Prostate gland (tissue), 2 donors: ENCODE measurements around the gene VAV2. TPM values are rescaled to one million over a fixed set of nuclear protein-coding genes. Genes with fewer than 3 reads are reported as not detected.

Experiments used
- DNase-seq: peaks from one replicate; pipeline ENCODE4 v3.0.0-alpha.2; 2019; ENCODE audit warnings: low spot score
- H3K27ac ChIP-seq, 2 donors: fragments of 200-600 bp; sonication (generic); 2 replicates each; pipeline ENCODE4 v1.5.1; 2017 to 2019
- H3K27me3 ChIP-seq: fragments of 200-600 bp; sonication (generic); replicated peaks from 2 replicates; pipeline ENCODE4 v1.5.1; 2019; ENCODE audit not compliant: insufficient read depth
- H3K36me3 ChIP-seq, 2 donors: fragments of 200-600 bp; sonication (generic); 1 replicate in 1 of 2; 2 replicates in 1 of 2; pipeline versions ENCODE4 v1.5.1 to v1.8.1; 2017 to 2019
- H3K4me1 ChIP-seq: fragments of 200-600 bp; sonication (generic); replicated peaks from 2 replicates; pipeline ENCODE4 v1.5.1; 2019
- H3K4me3 ChIP-seq, 2 donors: fragments of 200-600 bp; sonication (generic); 2 replicates each; pipeline ENCODE4 v1.5.1; 2017 to 2019
- H3K9me3 ChIP-seq: fragments of 200-600 bp; sonication (generic); 2 replicates; pipeline ENCODE4 v1.5.1; 2017
- POLR2A ChIP-seq: fragments of 450-650 bp; IDR thresholded peaks from one replicate; pipeline ENCODE4 v1.6.1; 2016; ENCODE audit warnings: antibody characterized with exemption, mild to moderate bottlenecking
- POLR2AphosphoS5 ChIP-seq: sonication (generic); formaldehyde crosslinking; IDR thresholded peaks from one replicate; pipeline ENCODE4 v1.6.1; 2017; ENCODE audit warnings: antibody characterized with exemption
- WGBS: methylation state at CpG from one replicate; pipeline ENCODE4 v1.1.5; 2018; 5-methylcytosine and 5-hydroxymethylcytosine counted together
- intact Hi-C: fragments of 100-400 bp; cut with DNase I; formaldehyde crosslinking; loops from one replicate; pipeline ENCODE4 v1.14.2; 2022
- total RNA-seq, 2 donors: library from RNA; depleted of rRNA; stranded (reverse); fragments of >200 nt; gene quantifications; one replicate each; pipeline ENCODE4 v1.1.0, GENCODE V29; 2016
- TF ChIP-seq, protein P1 (sequence below), 4 experiments: fragments of 200-600 bp in 2 of 4; fragments of 450-650 bp in 2 of 4; sonication (generic) in 2 of 4; IDR thresholded peaks; 1 replicate in 3 of 4; 2 replicates in 1 of 4; pipeline ENCODE4 v1.5.1; 2016 to 2019; ENCODE audit warnings: antibody characterized with exemption in 4 of 4, mild to moderate bottlenecking in 2 of 4, moderate library complexity in 2 of 4

The VAV2 gene
- total RNA-seq, 2 donors from 2014 or later: 13.5 to 19.5 TPM

DNA sequence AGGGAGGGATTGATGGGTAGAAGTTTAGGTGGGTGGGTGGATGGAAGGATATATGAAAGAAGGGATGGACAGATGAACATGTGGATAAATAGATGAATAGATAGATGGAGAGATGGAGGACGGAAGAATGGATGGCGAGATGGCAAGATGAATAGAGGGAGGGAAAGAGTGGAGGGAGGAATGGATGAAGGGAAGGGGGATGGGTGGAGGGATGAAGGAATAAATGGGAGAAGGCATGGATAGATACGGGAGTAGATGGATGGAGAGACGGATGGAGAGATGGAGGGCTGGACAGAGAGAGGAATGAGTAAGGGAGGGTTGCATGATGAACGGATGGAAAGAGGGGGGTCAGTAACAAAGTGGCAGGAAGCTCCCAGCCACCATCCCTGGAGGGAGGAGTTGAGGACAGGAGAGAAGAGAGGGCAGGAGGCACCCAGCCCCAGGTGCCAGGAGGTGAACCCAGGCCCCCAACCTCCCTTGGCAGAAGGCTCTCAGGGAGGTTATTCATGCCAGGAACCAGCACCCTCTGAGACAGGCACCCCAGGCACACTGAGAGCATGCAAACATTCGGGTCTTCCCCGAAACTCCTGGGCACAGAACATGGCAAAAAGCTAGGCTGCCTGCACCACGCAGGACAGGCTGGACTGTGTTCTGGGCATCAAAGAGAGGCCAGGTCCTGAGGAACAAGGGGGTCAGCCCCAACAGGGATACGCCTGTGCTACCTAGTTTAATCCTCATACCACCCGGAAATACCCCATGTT lies 263.1 kb downstream of the VAV2 start:
- H3K36me3 ChIP-seq: no peaks in the 10 kb centered on the region
- no peak overlapping the region for H3K27ac ChIP-seq
- WGBS: 82% methylated on average over 10 of the region's 10 CpGs
- no peak for DNase-seq
- no peaks in the 10 kb centered on the region for H3K27me3 ChIP-seq
- no peak for TF ChIP-seq POLR2AphosphoS5
- TF ChIP-seq, protein P1, sequence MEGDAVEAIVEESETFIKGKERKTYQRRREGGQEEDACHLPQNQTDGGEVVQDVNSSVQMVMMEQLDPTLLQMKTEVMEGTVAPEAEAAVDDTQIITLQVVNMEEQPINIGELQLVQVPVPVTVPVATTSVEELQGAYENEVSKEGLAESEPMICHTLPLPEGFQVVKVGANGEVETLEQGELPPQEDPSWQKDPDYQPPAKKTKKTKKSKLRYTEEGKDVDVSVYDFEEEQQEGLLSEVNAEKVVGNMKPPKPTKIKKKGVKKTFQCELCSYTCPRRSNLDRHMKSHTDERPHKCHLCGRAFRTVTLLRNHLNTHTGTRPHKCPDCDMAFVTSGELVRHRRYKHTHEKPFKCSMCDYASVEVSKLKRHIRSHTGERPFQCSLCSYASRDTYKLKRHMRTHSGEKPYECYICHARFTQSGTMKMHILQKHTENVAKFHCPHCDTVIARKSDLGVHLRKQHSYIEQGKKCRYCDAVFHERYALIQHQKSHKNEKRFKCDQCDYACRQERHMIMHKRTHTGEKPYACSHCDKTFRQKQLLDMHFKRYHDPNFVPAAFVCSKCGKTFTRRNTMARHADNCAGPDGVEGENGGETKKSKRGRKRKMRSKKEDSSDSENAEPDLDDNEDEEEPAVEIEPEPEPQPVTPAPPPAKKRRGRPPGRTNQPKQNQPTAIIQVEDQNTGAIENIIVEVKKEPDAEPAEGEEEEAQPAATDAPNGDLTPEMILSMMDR (IDR thresholded peaks at IDR 0.05): no peak
- no peak for TF ChIP-seq POLR2A
- H3K9me3 ChIP-seq: no peaks in the 10 kb centered on the region
- H3K4me3 ChIP-seq: no peak overlapping the region
- intact Hi-C loops: no loop called here
- no peaks in the 10 kb centered on the region for H3K4me1 ChIP-seq

DNA sequence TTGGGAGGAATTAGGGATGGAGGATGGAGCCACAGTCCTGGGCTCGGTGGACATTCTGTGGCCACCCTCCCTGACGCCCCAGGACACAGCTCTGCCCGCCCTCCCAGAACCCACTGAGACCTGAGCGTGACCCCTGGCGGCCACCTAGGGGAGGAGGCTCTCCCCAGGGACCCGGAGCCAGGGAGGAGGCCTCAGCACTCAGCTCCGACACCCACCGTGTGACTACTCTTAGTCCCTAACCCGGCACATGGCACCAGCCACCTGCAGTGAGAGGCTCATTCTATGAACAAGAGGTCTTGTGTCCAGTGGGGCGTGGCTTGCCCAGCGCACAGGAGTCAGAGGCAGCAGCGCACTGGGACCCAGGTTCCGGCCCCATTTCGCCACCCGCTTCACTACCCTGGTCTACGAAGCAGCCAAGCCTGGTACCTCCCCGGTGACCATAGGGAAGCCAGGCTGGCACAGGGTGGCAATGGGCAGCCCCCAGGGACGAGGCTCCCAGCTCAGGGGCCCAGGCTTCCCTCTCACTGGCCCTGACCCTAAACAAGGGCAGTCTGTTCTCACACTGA lies 264.2 kb downstream of the VAV2 start:
- no peaks in the 10 kb centered on the region for H3K9me3 ChIP-seq
- no peaks in the 10 kb centered on the region for H3K36me3 ChIP-seq
- 92% methylated on average over 15 of the region's 18 CpGs for WGBS
- no peak for DNase-seq
- no peak overlapping the region for H3K27ac ChIP-seq
- no peak overlapping the region for H3K4me3 ChIP-seq
- no peak for TF ChIP-seq POLR2A
- TF ChIP-seq, protein P1 (IDR thresholded peaks at IDR 0.05): no peak
- TF ChIP-seq POLR2AphosphoS5: no peak
- intact Hi-C loops: loop anchor here (2.0 kb wide), 1 partner anchor 195 kb away; no protein-coding TSS in a partner anchor
- H3K4me1 ChIP-seq: no peaks in the 10 kb centered on the region
- no peaks in the 10 kb centered on the region for H3K27me3 ChIP-seq

DNA sequence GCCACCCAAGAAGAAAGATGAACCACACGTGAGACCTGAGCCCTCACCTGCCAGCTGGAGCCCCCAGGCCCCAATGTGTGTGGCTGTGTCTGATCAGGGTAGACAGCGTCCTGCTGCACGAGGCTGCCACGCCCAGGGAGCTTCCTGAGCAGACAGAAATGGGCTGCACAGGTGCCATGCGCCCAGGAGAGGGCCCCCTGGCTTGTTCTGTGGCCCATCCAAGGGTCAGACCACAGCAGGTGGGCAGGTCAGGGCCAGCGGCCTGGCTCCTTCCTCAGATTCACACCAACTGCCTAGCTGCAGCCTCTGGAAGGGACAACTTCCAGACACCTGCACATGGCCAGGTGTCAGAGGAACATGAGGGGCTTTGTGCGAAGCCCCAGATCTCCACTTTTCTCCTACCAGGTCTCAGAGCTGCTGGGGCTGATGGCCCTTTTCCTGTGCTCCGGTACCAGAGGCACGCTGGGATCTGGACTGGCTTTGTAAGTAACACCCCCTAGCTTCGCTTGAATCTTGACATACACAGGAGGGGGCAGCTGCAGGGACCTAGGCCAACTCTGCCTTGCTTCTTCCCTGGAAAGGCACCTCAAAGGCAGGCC lies 264.7 kb downstream of the VAV2 start:
- intact Hi-C loops: loop anchor here (2.0 kb wide), 1 partner anchor 195 kb away; no protein-coding TSS in a partner anchor
- H3K4me3 ChIP-seq: no peak overlapping the region
- no peak overlapping the region for H3K27ac ChIP-seq
- DNase-seq: no peak
- no peaks in the 10 kb centered on the region for H3K27me3 ChIP-seq
- 82% methylated on average over 10 of the region's 10 CpGs for WGBS
- H3K4me1 ChIP-seq: no peaks in the 10 kb centered on the region
- H3K9me3 ChIP-seq: no peaks in the 10 kb centered on the region
- TF ChIP-seq POLR2AphosphoS5: no peak
- TF ChIP-seq, protein P1 (IDR thresholded peaks at IDR 0.05): no peak
- no peak for TF ChIP-seq POLR2A
- no peaks in the 10 kb centered on the region for H3K36me3 ChIP-seq

DNA sequence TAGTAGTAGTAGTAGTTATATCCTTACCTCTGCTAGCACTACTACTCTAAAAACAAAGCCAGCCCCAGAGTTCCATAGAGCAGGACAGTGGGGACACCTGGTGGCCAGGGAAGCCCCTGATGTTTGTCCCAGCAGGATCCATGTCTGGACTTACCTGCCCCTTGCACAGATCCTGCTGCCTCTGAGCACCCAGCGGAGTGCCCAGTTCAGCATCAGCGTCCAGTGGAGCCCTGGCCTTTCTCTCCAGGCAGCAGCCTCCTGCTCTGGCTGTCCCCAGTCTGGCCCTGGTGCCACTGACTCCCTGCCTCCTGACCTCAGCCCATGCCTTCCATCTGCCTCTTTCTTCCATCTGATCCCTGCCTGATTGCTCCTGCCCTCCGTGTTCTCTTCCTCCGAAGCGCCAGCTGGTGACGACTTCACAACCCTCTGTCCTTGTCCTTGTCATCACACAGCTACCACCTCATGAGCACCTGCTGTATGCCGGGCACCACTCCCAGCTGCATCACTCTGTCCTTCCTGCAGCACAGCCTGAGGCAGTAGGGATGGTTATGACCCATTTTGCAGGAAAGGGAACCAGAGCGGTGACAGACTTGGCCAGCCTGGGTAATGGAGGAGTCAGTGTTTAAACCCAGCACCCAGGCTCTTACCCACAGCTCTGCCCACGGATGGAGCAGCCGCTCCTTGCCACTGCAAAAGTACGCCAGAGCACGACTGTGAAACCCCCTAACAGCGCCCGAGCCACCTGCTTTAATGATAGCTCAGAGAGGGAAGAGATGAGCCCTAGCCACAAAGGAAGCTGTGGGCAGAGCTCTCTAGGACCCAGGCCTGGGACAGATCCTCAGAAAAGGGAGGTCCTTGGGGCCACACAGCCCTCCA lies 265.5 kb downstream of the VAV2 start:
- Histone ChIP-seq H3K4me1 (no peaks in the 10 kb centered on the region), H3K36me3 (no peaks in the 10 kb centered on the region), H3K27me3 (no peaks in the 10 kb centered on the region), H3K27ac (no peak overlapping the region), H3K4me3 (no peak overlapping the region), H3K9me3 (no peaks in the 10 kb centered on the region)
- DNase-seq: peak; percentile 51
- intact Hi-C loops: loop anchor here (2.0 kb wide), 1 partner anchor 194 kb away; no protein-coding TSS in a partner anchor
- no peak for TF ChIP-seq POLR2AphosphoS5
- TF ChIP-seq, protein P1 (IDR thresholded peaks at IDR 0.05): peak in 3 of 4 experiments; percentile 28 to 69 (median 58)
- TF ChIP-seq POLR2A: no peak
- 75% methylated on average over 14 of the region's 14 CpGs for WGBS
